ENCODE data around the gene GNAI3. TPM values are rescaled to one million over a fixed set of nuclear protein-coding genes. Genes with fewer than 3 reads are reported as not detected.

Gene GNAI3
- total and polyA plus RNA-seq, 2 of the 8 experiments (the other 6 are each of a cell fraction or from before 2014, with no cell fraction given) = 4.0 to 9.8 TPM

- H3K23me2 ChIP-seq (ENCODE audit: low read depth, low read length) = no peaks in the 10 kb centered on the region
- no peaks in the 10 kb centered on the region for H3K79me1 ChIP-seq (ENCODE audit: low read depth, low read length)
- no peak overlapping the region for H2BK12ac ChIP-seq (ENCODE audit: low read depth, low read length)
- DNase-seq (ENCODE audit: low read depth in 1 of 2, low spot score in 2 of 2) (no peak), FAIRE-seq (no peak)
- no peak overlapping the region for H3K14ac ChIP-seq (ENCODE audit: insufficient read length)
- ChIA-PET CTCF (ENCODE audit: partially characterized antibody) (interaction anchor here (0.9 to 3.3 kb wide), 9 partner anchors 18 to 141 kb away, joined by 3 to 19 read pairs (median 3); no protein-coding TSS in a partner anchor), POLR2A (ENCODE audit: partially characterized antibody) (interaction anchor here (1.2 kb wide), 1 partner anchor 14 kb away, joined by 5 read pairs; no protein-coding TSS in a partner anchor)
- H3K9me3 ChIP-seq (ENCODE audit: insufficient read depth in 2 of 2, low read depth in 1 of 2, low read length in 1 of 2) = no peaks in the 10 kb centered on the region
- H3K4me1 ChIP-seq (replicated peaks in 1 of 4; ENCODE audit: control insufficient read depth in 3 of 4, insufficient read depth in 4 of 4, low read length in 3 of 4) = peaks cover 5 to 8% (median 7%) of the 10 kb centered on the region in 4 experiments; a peak in 6 of 7 replicates
- no peak overlapping the region for H3K18ac ChIP-seq (ENCODE audit: extremely low read depth, low read length)
- H3K27me3 ChIP-seq (replicated peaks in 1 of 4; ENCODE audit: control insufficient read depth in 3 of 4, extremely low read depth in 1 of 4, insufficient read depth in 3 of 4, low read length in 3 of 4) = no peaks in the 10 kb centered on the region
- no peak overlapping the region for H2BK120ac ChIP-seq (replicated peaks; ENCODE audit: low read depth, low read length)
- H3K36me3 ChIP-seq (ENCODE audit: control insufficient read depth in 2 of 4, insufficient read depth in 4 of 4, low read length in 3 of 4) = peaks cover 4 to 9% (median 6%) of the 10 kb centered on the region in 4 experiments; a peak in 7 of 8 replicates
- H2BK15ac ChIP-seq (ENCODE audit: low read length) = no peak overlapping the region
- H2AK5ac ChIP-seq (ENCODE audit: low read depth, low read length) = no peak overlapping the region
- H4K91ac ChIP-seq (replicated peaks; ENCODE audit: insufficient read length, low read length) = no peak overlapping the region
- H3K27ac ChIP-seq (ENCODE audit: low read depth, low read length) = no peak overlapping the region
- H3K4me3 ChIP-seq (ENCODE audit: extremely low read depth in 1 of 4, insufficient read depth in 2 of 4, low read depth in 3 of 4, low read length in 4 of 4) = no peak overlapping the region
- WGBS, 2 experiments (ENCODE audit: extremely low coverage in 1 of 2, insufficient coverage in 1 of 2, insufficient read length in 1 of 2, insufficient replicate concordance in 2 of 2, low coverage in 1 of 2, low lambda C conversion rate in 2 of 2, missing lambda C conversion rate in 1 of 2) = 85% methylated on average over 6 of the region's 6 CpGs; no CpG with 5 or more reads in 1 of the 2 experiments
- no peak overlapping the region for H3K4me2 ChIP-seq (ENCODE audit: insufficient read depth in 1 of 2, low read depth in 2 of 2, low read length in 2 of 2)
- H3K23ac ChIP-seq (ENCODE audit: insufficient read length) = no peak overlapping the region
- no peak overlapping the region for H4K8ac ChIP-seq (ENCODE audit: extremely low read depth, insufficient read depth, low read length)
- no peak overlapping the region for H2BK5ac ChIP-seq (ENCODE audit: low read depth, low read length)
- no peak overlapping the region for H3K9ac ChIP-seq (replicated peaks in 1 of 4; ENCODE audit: extremely low read depth in 1 of 4, low read depth in 3 of 4, low read length in 3 of 4)
- H3K79me2 ChIP-seq (ENCODE audit: control insufficient read depth in 1 of 2, insufficient read depth in 2 of 2, low read length in 2 of 2) = no peaks in the 10 kb centered on the region
- no peak overlapping the region for H3K56ac ChIP-seq (replicated peaks; ENCODE audit: insufficient read length, low read depth, low read length)
- TF ChIP-seq CREB1 (IDR thresholded peaks at IDR 0.05) = no peak
- TF ChIP-seq MAFK (IDR thresholded peaks at IDR 0.05; ENCODE audit: low read depth, low read length) = no peak
- TF ChIP-seq SIN3A (conservative IDR thresholded peaks at IDR 0.05 in 1 of 2, IDR thresholded peaks at IDR 0.05 in 1 of 2; ENCODE audit: low read depth in 1 of 2, low read length in 2 of 2) = no peak
- no peak for TF ChIP-seq MAX (IDR thresholded peaks at IDR 0.05)
- no peak for TF ChIP-seq TBP (IDR thresholded peaks at IDR 0.05; ENCODE audit: low read depth, low read length)
- no peak for TF ChIP-seq GABPA (IDR thresholded peaks at IDR 0.05; ENCODE audit: borderline replicate concordance, insufficient read depth, low read length)
- no peak for TF ChIP-seq EP300 (IDR thresholded peaks at IDR 0.05; ENCODE audit: borderline replicate concordance in 1 of 2, low read depth in 2 of 2, low read length in 2 of 2)
- no peak overlapping the region for H4K5ac ChIP-seq (ENCODE audit: insufficient read length, low read depth, low read length)
- H2AFZ ChIP-seq (ENCODE audit: low read length) = no peak overlapping the region
- H2BK20ac ChIP-seq (ENCODE audit: low read length) = no peak overlapping the region
- peaks cover 0 to 10% of the 10 kb centered on the region in 2 experiments for H4K20me1 ChIP-seq (replicated peaks in 1 of 2; ENCODE audit: control insufficient read depth in 1 of 2, insufficient read depth in 2 of 2, low read length in 2 of 2)
- no peak overlapping the region for H3K4ac ChIP-seq (replicated peaks; ENCODE audit: insufficient read length, low read depth, low read length)
Observed at GRCh38 chr1:109634292-109634691, 85.9 kb downstream of the GNAI3 start.

All from H1 (cell line).